OCI-M2 (cell line): Measurements from ENCODE around the gene ARHGAP9.
"Not testable (repeated sequence)": the region's sequence is repeated elsewhere in the genome, so short reads cannot be mapped to it uniquely, and the experiment has no call there.

Experiments used
- DNase-seq: peaks from one replicate; lab custom pipeline; 2025; ENCODE audit not compliant: unreplicated experiment; lab: John Stamatoyannopoulos, UW

The ARHGAP9 gene

GRCh38 chr12:57441393-57441792 is 38.3 kb downstream of the ARHGAP9 start:
- DNase-seq = not testable (repeated sequence)

- no peak for DNase-seq
Observed at GRCh38 chr12:57439762-57440266, 39.9 kb downstream of the ARHGAP9 start.

- no peak for DNase-seq
Observed at GRCh38 chr12:57438400-57438799, 41.3 kb downstream of the ARHGAP9 start.

- DNase-seq = no peak
Observed at GRCh38 chr12:57435293-57435692, 44.4 kb downstream of the ARHGAP9 start.

GRCh38 chr12:57434517-57435223 is 45.0 kb downstream of the ARHGAP9 start, which contains the start of gene INHBC:
Gene INHBC, plus strand, starts transcription at chr12:57434784. Its CDS starts 103 bp downstream, at chr12:57434887.
- no peak for DNase-seq

GRCh38 chr12:57433370-57433769 is 46.3 kb downstream of the ARHGAP9 start:
- DNase-seq = no peak

- no peak for DNase-seq
Observed at GRCh38 chr12:57431654-57432188, 47.9 kb downstream of the ARHGAP9 start.

- peak; percentile 73 for DNase-seq
Observed at GRCh38 chr12:57430931-57431566, 48.6 kb downstream of the ARHGAP9 start, which contains the start of gene R3HDM2. Gene R3HDM2, minus strand, starts transcription at chr12:57431043. Its CDS starts 120,615 bp downstream, at chr12:57310428.

GRCh38 chr12:57430112-57430930 is 49.3 kb downstream of the ARHGAP9 start:
- no peak for DNase-seq

GRCh38 chr12:57429473-57430111 is 50.1 kb downstream of the ARHGAP9 start:
- DNase-seq = no peak

- DNase-seq = no peak
Observed at GRCh38 chr12:57428965-57429364, 50.7 kb downstream of the ARHGAP9 start.

- not testable (repeated sequence) for DNase-seq
Observed at GRCh38 chr12:57426948-57427347, 52.7 kb downstream of the ARHGAP9 start.
